NT2/D1 (cell line): Measurements from ENCODE around the gene EIF2S1.

Experiments
- DNase-seq: peaks from one replicate; pipeline ENCODE4 v3.0.0-alpha.2; 2011; ENCODE audit warnings: low read depth, low spot score
- H3K27me3 ChIP-seq: 2 replicates; pipeline ENCODE4 v1.6.0; 2011; ENCODE audit warnings: mild to moderate bottlenecking; ENCODE audit not compliant: insufficient read length, insufficient read depth
- H3K36me3 ChIP-seq: 2 replicates; pipeline ENCODE4 v1.6.1; 2011; ENCODE audit warnings: mild to moderate bottlenecking, low read length, mixed read lengths; ENCODE audit not compliant: insufficient read depth, insufficient read length
- H3K4me1 ChIP-seq: 2 replicates; pipeline ENCODE4 v1.5.1; 2011; ENCODE audit not compliant: insufficient read depth, insufficient read length
- H3K4me3 ChIP-seq: 2 replicates; pipeline ENCODE4 v1.5.1; 2011; ENCODE audit warnings: low read depth; ENCODE audit not compliant: insufficient read length
- H3K9ac ChIP-seq: 2 replicates; pipeline ENCODE4 v1.6.0; 2011; ENCODE audit warnings: low read depth; ENCODE audit not compliant: insufficient read length
- H3K9me3 ChIP-seq: 2 replicates; pipeline ENCODE4 v1.5.1; 2011; ENCODE audit warnings: mild to moderate bottlenecking, low read length; ENCODE audit not compliant: insufficient read depth
- SUZ12 ChIP-seq: IDR thresholded peaks from 2 replicates; pipeline ENCODE4 v1.6.1; 2011; ENCODE audit not compliant: insufficient read length, insufficient read depth; ENCODE audit errors: extremely low read depth
- YY1 ChIP-seq: IDR thresholded peaks from 2 replicates; pipeline ENCODE4 v1.6.1; 2011; ENCODE audit not compliant: insufficient read length, insufficient read depth
- ZNF274 ChIP-seq: IDR thresholded peaks from 2 replicates; pipeline ENCODE4 v1.6.1; 2011; ENCODE audit warnings: mild to moderate bottlenecking, low read depth, low read length

The EIF2S1 gene

DNA sequence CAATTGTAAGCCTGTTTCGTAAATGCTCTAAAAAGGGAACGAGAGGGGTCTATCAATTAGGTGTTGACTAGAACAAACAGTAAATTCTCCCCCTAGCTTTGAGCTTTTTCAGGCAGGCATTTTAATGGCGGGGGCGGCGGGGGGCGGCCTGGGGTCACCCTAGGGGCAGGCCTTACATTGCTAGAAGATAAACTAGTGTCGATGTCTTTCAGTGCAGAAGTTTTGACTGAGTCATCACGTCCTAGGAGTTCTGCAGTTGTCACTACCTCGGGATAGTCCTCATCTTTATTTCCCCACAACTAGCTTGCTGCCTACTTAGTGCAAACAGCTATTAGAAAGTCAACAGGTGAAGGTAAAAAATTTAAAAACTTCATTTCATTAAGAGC is 2.2 kb upstream of the EIF2S1 start:
- DNase-seq, result no peak
- TF ChIP-seq SUZ12 (no peak), ZNF274 (no peak), YY1 (no peak)
- H3K9me3 ChIP-seq, result no peaks in the 10 kb centered on the region
- H3K9ac ChIP-seq, result no peak overlapping the region
- H3K4me1 ChIP-seq, result no peaks in the 10 kb centered on the region
- H3K27me3 ChIP-seq, result no peaks in the 10 kb centered on the region
- H3K4me3 ChIP-seq, result no peak overlapping the region
- H3K36me3 ChIP-seq, result peaks cover 29% of the 10 kb centered on the region

GRCh38 chr14:67358924-67359774 is 979 bp upstream of the EIF2S1 start:
- Histone ChIP-seq H3K27me3 (no peaks in the 10 kb centered on the region), H3K36me3 (peaks cover 30% of the 10 kb centered on the region), H3K4me3 (peak overlapping the region; percentile 98), H3K4me1 (no peaks in the 10 kb centered on the region), H3K9ac (peak overlapping the region; percentile 86), H3K9me3 (no peaks in the 10 kb centered on the region)
- DNase-seq, result no peak
- TF ChIP-seq ZNF274 (no peak), YY1 (no peak), SUZ12 (no peak)

DNA sequence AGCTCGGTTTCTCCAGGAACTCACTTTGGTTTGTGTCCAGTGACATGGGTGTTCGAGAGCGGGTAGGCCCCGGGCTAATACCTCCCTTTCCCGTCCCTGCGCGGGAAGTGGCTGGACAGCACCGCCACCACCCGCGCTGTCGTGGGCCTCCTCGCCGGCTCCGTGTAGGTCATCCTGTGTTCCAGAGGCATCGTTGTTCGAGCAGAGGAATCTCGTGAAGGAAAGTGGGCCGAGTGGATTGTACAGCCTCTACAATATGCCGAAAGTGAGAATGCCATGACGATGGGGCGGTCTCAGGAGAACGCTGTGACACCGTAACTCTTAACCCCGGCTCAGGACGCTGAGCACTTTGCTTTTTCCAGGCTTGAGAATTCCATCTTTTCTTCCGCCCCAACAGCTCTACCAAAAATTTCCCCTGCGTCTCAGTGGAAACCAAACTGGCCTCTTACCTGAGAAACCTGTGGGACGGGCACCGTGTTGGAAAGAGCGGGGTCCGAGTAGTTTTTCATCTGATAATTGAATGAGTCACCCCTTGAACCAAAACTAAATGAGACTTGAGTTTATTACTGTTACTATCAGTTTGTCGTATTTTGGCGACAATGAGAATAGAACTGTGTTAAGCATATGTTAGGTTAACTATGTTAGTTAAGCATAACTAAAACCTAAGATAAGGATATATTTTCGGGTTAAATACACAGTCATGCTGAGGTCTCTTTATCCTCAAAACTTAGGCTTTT is 510 bp downstream of the EIF2S1 start:
- H3K4me3 ChIP-seq, result peak overlapping the region; percentile 98
- H3K4me1 ChIP-seq, result no peaks in the 10 kb centered on the region
- H3K9ac ChIP-seq, result peak overlapping the region; percentile 95
- TF ChIP-seq SUZ12, result no peak
- no peak for TF ChIP-seq ZNF274
- no peak for TF ChIP-seq YY1
- H3K9me3 ChIP-seq, result no peaks in the 10 kb centered on the region
- no peak for DNase-seq
- peaks cover 45% of the 10 kb centered on the region for H3K36me3 ChIP-seq
- H3K27me3 ChIP-seq, result no peaks in the 10 kb centered on the region

GRCh38 chr14:67365476-67365875 is 5.3 kb downstream of the EIF2S1 start:
- H3K4me3 ChIP-seq, result no peak overlapping the region
- H3K36me3 ChIP-seq, result peaks cover 84% of the 10 kb centered on the region
- no peak for DNase-seq
- H3K9ac ChIP-seq, result no peak overlapping the region
- H3K27me3 ChIP-seq, result no peaks in the 10 kb centered on the region
- H3K4me1 ChIP-seq, result no peaks in the 10 kb centered on the region
- TF ChIP-seq ZNF274, result no peak
- TF ChIP-seq YY1, result no peak
- TF ChIP-seq SUZ12, result no peak
- H3K9me3 ChIP-seq, result no peaks in the 10 kb centered on the region

- Histone ChIP-seq H3K4me1 (no peaks in the 10 kb centered on the region), H3K9me3 (no peaks in the 10 kb centered on the region), H3K36me3 (peaks cover 75% of the 10 kb centered on the region), H3K27me3 (no peaks in the 10 kb centered on the region), H3K9ac (no peak overlapping the region), H3K4me3 (no peak overlapping the region)
- no peak for TF ChIP-seq ZNF274
- TF ChIP-seq SUZ12, result no peak
- TF ChIP-seq YY1, result no peak
- no peak for DNase-seq
Observed at GRCh38 chr14:67370830-67371229, 10.7 kb downstream of the EIF2S1 start.

- Histone ChIP-seq H3K36me3 (peaks cover 74% of the 10 kb centered on the region), H3K9ac (no peak overlapping the region), H3K4me1 (no peaks in the 10 kb centered on the region), H3K4me3 (no peak overlapping the region), H3K27me3 (no peaks in the 10 kb centered on the region), H3K9me3 (no peaks in the 10 kb centered on the region)
- TF ChIP-seq SUZ12, result no peak
- TF ChIP-seq YY1, result no peak
- TF ChIP-seq ZNF274, result no peak
- no peak for DNase-seq
Observed at GRCh38 chr14:67371247-67372148, 11.4 kb downstream of the EIF2S1 start.
